GM18867 (cell line): ENCODE measurements around the gene MYG1.
"Not testable (repeated sequence)": the region's sequence is repeated elsewhere in the genome, so short reads cannot be mapped to it uniquely, and the experiment has no call there.

ENCODE experiments used
- ATAC-seq: cut with Tn5 transposase; IDR thresholded peaks from one replicate; pipeline ENCODE4 v1.9.1; 2021; ENCODE audit warnings: mild to moderate bottlenecking, moderate library complexity; ENCODE audit not compliant: unreplicated experiment

MYG1 gene

DNA sequence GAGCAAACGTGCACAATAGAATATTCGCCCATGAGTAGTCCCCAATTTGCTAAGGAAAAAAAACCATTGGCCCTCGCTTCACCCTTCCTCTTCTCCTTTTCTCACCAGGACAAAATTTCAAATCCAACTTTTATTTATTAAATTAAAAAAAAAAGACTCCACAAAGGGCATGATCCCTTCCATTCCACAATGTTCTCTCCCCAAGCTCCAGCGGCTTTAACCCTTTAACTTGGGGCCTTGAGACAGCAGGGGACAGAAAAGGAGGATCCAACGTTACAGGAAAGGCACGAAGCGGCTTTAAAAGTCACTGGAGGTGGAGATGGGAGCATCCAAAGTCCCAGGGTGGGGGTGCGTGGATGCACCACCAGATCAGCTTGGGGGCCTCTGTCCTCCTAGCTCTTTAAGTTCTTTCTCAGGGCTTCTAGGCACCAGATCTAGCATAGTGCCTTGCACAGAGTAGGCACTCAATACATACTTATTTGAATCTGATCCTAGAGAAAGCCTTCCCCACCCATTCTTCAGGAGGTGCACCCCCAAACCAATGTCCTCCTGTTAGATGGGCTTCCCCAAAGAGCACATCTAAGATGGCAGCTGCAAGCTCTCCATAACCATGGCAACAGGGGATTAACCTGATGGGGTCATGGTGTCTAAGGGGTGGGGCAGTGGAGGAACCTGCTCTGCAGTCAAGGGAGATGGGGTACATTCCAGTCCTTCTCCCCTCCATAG, 27.1 kb downstream of the MYG1 start:
- no peak for ATAC-seq

DNA sequence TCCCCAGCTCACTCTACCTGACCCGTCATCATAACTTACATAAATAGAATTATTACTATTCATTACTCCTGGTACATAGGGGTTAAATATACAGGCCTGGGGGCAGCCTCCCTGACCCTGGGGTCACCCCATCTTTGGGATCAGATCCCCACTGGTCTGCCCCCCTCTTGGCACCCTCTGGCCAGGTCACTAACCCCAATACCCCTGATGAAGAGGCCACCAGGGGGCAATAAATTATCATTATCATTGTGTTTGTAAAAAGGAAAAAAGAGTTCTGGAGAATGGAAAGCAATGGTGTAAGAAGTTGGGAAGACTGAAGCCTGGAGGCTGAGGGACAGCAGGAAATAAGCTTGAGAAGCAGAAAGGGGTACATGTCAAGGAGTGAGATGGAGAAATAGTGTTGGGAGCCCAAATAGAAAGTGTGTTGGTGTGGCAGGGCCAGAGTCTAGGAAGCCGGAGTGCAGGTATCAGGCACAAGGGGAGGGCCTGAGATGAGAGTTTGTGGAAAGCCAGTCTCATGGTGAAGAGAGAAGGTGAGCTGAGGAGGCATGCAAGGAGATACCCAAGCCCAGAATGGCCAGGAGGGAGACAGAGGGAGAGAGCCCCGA, 28.0 kb downstream of the MYG1 start:
- ATAC-seq, result no peak

DNA sequence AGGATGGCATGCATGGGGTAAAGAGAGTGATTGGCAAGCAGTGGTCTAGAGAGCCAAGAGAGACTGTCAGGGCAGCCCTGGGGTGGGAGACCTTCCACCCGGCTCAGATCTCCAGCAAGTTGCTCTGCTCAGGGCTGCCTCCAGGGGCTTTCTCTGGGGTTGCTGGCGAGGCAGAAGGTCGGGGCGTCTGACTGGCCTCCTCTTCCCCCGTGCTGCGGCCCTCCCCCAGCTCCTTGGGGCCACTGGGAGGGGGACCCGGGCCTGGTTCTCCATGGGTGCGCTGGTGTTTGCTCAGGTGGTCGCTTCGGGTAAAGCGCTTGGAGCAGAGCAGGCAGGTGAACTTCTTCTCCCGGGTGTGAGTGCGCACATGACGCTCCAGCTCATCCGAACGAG, 28.5 kb downstream of the MYG1 start:
- no peak for ATAC-seq

DNA sequence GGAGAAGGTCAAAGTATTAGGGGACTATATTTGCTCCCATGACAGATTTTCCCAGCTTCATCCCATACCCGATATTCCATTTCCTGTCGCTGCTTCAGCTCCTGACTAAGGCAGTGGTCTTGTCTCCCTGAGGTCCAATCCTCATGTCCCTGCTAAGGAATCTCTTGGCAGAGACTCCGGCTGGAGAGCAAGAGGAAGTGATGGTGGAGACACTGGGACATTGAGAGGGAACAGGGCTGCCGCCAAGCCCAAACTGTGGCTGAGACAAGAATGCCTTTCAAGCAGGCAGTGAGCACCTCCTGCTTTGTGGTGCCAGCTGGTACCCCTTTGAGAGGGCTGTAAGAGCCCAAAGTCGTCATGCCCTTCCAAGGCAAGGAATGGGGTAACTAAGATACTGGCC, 31.2 kb downstream of the MYG1 start:
- no peak for ATAC-seq

DNA sequence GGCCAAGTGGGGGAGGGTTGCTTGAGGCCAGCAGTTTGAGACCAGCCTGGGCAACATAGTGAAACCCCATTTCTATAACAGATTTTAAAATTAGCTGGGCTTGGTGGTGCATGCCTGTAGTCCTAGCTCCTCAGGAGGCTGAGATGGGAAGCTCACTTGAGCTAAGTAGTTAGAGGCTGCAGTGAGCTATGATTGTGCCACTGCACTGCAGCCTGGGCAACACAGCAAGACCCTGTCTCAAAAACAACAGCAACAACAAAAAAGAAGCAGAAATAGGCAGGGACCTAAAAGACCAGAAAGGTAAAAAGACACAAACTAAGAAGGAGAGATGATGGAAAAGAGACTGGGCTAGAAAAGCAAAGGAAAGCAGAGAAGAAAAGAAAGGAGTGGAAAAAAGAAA, 32.8 kb downstream of the MYG1 start:
- not testable (repeated sequence) for ATAC-seq

DNA sequence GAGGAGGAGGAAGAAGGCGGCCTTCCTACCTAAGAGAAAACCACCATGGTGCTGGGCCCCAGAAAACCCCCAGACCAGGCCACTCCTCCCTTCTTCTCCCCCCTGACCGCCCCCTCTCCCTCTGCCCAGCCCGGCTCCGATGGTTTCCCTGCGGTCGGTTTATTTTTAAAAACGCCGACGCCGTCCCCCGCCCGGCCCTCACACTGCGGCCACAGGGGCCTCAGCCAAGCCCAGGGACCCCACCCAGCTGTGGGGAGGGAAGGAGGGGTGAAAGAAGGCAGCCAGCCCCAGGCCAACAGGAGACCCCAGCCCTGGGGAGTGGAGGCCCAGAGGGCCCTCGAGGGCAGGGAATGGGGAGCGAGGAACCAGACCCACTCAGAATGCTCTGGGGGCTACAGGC, 33.2 kb downstream of the MYG1 start:
- no peak for ATAC-seq

DNA sequence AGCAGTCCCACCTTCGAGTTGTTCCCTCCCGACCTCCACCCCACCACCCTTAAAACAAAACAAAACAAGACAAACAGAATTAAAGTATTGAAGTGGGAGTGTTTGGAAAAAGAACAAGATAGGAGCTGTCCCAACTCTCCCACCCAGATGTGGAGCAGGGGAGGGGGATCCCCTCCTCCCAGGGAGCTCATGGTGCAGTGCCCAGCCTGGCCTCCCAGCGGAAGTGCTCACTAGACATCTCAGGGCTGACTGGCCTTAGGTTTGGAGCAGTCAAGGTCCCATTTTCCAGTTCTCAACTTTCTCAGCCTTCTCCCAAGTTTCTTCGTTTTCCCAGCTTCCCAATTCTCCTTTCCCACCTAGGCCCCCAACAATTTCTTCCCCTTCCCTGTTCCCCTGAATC, 33.8 kb downstream of the MYG1 start:
- no peak for ATAC-seq

DNA sequence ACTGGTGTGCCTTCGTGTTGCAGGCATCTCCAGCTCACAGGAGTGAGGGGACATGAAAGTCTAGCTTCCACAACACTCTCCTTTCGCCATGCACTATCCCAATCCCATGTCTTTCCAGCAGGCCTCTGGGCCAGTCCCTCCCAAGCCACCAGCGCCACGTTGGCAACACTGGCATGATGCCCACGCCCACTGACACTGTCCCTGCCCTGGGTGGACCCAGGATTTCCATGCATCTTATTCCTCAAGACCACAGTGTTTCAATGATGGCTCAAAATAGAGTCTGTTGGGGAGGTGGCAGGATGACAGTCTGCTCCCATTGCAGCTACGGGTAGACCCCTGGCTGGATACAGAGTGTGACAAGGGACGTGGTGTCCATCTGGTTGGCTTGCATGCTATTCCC, 34.4 kb downstream of the MYG1 start:
- no peak for ATAC-seq

DNA sequence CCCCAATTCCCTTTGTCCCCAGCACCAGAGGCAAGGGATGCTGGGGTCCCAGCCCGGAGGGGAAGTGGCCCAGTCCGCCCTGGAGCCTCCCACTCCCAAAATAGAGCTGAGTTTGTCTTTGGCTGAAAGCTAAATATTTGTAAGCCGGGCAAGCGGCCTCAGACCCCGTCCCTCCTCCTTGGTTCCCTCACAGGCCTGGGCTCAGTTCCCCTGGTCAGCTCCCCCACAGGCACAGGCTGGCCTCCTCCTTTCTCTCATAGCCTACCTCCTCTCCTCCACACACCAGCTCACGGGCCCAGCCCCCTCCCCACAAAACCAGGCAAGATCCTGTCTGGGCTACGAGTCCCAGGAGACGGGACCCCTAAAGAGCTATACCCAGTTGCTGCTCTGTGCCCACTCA, 35.3 kb downstream of the MYG1 start:
- no peak for ATAC-seq

DNA sequence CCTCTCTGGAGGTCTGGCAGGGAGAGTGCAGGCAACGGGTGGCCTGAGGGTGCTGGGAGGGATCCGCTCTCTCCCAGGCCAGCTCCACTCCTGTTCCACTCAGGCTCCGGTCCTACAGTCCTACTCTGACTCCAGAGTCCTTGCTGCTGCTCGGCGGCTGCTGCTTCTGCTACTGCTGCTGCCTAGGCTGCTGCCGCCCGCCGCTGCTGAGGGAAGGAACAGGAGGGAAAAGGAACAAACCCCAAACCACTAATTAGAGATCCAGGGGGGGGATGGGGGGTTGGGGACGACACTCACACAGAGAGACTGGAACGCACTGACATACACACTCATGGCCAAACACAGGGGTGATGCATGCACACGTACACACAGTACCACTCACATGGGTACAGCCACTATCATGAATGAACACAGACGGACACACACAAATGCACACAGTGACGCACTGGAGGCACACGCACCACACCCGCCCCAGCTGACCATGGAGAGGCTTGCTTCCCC, 36.7 kb downstream of the MYG1 start, which contains the start of gene SP7:
Gene SP7, minus strand, starts transcription at position 174 of the 501 bp plus-strand sequence. CDS start 708 bp downstream, outside the sequence.
- no peak for ATAC-seq

DNA sequence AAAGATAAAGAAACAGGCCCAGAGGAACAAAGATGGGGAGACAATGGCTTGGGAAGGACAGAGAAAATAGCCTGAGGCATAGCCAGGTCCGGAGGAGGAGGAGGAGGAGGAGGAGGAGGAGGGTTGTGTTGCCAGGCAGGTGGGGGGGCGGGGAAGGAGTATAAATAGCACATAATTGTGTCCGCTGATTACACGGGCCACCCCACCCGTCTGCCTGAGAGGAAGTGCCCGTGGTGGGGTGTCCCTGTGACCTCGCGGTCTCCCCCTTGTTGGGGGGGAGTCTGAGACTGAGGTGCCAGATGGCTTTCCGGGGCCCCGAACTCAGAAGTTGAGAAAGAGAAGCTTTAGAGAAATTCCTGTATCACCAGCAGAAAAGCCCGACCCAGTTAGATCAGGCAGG, 38.5 kb downstream of the MYG1 start:
- ATAC-seq, result no peak

DNA sequence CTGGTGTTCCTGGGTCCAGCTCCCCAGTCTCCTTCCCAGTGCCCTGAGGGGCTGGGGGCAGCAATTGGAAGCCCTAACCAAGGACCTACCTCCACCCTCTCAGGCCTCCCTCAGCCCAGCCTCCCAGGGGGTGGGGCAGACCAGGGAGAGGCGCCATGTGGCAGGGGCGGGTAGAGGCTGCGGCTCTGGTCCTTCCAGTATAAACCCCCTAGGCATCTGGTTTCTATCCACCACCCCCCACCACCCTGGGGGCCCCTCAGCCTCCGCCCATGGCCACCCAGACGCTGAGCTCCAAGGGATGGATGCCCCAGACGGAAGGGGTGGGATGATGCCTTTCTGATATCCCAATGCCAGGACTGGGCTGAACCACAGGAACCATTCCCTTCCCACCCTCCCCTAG, 39.4 kb downstream of the MYG1 start:
- no peak for ATAC-seq

DNA sequence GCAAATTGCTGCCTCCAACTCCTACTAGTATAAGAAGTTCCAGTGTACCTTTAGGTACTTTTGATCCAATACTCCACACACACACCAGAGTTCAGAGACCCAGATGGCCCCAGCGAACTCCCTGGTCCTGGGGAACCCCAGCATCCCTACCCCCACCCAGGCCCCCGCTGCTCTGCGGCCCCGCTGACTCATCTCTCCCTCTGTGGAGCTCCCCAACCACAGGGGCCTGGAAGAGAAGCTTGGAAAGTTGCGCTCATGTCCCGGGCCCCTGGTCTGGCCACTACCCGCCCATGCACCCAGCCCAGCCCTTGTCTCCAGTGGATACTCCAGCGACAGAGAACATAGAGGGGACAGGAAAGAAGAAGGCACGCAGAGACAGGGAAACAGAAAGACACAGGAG, 40.9 kb downstream of the MYG1 start:
- no peak for ATAC-seq

DNA sequence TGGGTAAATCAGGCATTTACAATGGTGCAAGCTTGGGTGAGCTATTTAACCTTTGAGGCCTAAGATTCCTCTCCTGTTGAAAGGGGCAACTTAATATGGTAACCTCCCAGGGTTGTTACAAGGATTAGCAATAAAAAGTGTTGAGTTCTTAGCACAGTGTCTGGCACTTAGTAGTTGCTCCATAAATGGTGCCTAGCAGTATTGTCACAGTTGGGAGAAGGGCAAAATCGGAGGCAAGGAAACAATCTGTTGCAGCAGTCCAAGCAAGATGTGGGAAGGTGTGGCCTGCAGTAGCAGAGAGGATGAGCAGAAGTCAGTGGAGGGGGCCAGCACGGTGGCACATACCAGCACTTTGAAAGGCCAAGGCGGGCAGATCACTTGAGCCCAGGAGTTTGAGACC, 44.0 kb downstream of the MYG1 start:
- ATAC-seq, result no peak

DNA sequence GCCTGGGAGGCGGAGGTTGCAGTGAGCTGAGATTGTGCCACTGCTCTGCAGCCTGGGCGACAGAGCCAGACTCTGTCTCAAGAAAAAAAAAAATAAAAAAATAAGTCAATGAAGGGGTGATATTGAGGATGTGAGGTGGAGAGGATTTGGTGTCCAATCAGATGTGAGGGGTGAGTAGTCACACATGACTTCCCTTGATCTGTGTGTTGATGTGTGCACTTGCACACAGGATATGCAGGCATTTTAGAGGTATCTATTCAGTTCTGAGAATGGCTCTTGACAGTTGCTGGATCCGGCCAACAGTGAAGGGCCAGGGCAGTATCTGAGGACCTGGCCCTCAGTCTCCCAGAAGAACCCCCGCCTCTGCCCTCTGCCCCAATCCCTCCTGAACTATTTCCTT, 44.5 kb downstream of the MYG1 start:
- ATAC-seq, result no peak

DNA sequence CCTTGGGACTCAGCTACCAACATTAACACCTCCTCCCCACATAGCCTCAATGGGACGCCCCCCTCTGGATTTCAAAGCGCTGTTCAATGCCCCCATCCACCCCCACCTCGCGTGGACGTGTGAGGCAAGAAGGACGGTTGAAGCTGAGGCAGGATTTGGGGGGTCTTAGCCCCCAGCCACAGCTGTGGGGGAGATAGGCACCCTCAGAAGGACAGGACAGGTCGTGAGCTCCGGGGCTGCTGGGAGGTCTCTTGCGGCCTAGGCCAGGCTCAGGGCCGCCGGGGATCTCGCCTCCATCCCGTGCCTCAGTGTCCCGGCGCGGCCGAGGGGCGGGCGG, 45.0 kb downstream of the MYG1 start:
- ATAC-seq, result no peak

DNA sequence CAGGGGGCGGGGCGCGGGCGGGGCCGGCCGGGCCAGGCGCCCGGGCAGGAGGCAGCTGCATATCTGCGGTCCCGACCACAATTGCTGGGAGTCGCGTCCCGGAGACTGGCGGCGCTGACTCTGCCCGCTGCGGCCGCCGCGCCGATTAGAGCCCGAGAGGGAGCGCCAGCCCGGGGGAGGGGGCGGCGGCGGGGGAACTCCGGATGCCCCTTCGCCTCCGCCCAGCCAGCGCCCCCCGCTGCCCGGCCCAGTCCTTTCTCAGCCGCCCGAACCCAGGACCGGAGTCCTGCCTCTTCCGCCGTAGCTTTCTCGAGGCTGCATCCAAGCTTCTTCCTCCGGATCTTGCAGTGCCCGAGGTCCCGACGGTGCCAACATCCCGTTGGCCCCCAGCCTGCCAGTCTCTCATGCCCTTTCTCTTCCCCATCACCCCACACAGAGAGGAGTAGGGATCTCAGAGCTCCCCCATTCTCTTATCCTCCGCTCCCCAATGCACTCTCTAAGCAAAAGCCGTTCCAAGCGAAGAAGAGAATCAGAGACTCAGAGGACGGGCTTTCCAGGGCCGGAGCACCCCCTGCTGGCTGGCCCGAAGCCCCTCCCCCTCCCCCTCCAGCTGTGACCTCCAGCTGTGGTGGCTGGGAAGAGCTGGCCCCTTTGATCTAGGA, 45.5 kb downstream of the MYG1 start:
- peak; percentile 53 for ATAC-seq

DNA sequence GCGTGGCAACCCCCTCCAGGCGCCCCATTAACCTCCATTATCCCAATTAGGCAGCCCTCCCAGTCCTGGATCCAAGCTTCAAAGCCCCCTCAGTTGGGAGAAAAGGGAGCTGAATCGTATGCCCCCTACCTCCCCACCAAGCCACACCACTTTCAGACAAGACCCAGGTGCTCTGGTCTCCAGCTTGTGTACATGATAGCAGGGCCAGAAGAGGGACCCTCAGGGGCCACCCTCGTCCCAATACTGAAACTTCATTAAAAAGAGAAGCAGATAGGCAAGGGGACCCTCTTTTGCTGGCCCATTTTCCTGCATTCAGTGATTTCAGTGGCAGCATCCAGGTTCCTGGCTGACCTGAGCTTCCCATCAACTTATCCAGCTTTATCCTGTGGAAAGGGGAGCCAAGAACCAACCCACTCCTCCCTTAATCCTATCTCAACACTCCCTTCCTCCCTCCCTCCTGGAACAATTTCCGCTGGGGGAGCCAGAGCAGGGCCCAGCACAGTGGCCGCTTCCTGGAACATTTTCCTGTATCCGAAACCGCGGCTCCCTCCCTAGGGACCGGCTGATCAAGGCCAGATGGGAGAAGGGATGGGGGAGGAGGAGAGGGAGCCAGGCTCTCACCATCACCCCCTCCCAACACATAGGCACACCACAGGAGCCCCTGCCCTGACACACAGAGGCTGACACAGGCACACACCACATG, 46.1 kb downstream of the MYG1 start:
- ATAC-seq, result peak; percentile 11

DNA sequence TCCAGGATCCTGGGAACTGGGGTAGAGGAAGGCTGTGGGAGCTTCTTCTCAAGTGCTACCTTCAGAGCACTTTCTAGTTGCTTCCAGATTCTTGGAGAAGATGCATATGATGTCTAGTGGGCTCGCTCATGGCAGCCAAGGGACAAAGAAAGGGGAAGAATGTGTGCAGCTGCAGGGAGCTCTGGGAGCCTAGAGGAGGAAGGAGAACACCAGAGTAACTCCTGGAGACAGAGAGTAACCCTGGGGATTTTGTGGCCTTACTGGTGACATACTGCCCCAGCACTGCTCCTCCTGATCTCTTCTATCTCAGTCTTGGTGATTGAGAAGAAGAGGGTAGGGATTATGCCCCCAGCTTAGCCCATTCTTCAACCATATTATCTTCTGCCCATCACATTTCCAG, 47.0 kb downstream of the MYG1 start:
- ATAC-seq, result no peak

DNA sequence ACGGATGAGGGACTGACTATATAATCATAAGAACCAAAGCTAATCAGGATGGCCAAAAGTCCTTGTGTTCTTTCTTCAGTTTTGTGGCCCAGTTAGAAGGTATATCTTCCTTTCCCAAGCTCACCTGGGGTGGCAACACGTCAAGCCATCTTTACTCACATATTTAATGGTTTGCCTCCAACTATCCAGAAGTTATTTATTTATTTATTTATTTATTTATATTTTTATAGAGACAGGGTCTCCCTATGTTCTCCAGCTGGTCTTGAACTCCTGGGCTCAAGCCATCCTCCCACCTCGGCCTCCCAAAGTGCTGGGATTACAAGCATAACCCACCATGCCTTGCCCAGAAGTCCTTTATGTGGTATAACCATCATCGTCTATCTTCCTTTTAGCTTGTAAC, 48.4 kb downstream of the MYG1 start:
- no peak for ATAC-seq
